Stimulated activated CD4-positive, alpha-beta T cell treated with anti-CD3 and anti-CD28 coated beads, Interleukin-15, amount 100 ng/mL, for 24 hours (primary cell): ENCODE data around the gene ERBB4.
"Not testable (repeated sequence)": the region's sequence is repeated elsewhere in the genome, so short reads cannot be mapped to it uniquely, and the experiment has no call there.

Experiments
- DNase-seq: peaks from one replicate; pipeline ENCODE4 v3.0.0-alpha.2; 2020

The ERBB4 gene

GRCh38 chr2:211665299-211665698 is 873.3 kb downstream of the ERBB4 start:
- no peak for DNase-seq

- no peak for DNase-seq
Measured at GRCh38 chr2:211664321-211664720, 874.3 kb downstream of the ERBB4 start.

GRCh38 chr2:211654211-211654780 is 884.3 kb downstream of the ERBB4 start:
- DNase-seq, result no peak

- no peak for DNase-seq
Measured at GRCh38 chr2:211652327-211652726, 886.3 kb downstream of the ERBB4 start.

- DNase-seq, result no peak
Measured at GRCh38 chr2:211649331-211649730, 889.3 kb downstream of the ERBB4 start.

- no peak for DNase-seq
Measured at GRCh38 chr2:211631503-211631902, 907.1 kb downstream of the ERBB4 start.

- no peak for DNase-seq
Measured at GRCh38 chr2:211623096-211623495, 915.5 kb downstream of the ERBB4 start.

- DNase-seq, result no peak
Measured at GRCh38 chr2:211620986-211621385, 917.6 kb downstream of the ERBB4 start.

- DNase-seq, result no peak
Measured at GRCh38 chr2:211617803-211618202, 920.8 kb downstream of the ERBB4 start.

- no peak for DNase-seq
Measured at GRCh38 chr2:211611621-211612020, 927.0 kb downstream of the ERBB4 start.

GRCh38 chr2:211611061-211611518 is 927.5 kb downstream of the ERBB4 start:
- peak; percentile 1 for DNase-seq

GRCh38 chr2:211609127-211609526 is 929.5 kb downstream of the ERBB4 start:
- no peak for DNase-seq

- DNase-seq, result no peak
Measured at GRCh38 chr2:211599146-211599545, 939.5 kb downstream of the ERBB4 start.

GRCh38 chr2:211598238-211598637 is 940.4 kb downstream of the ERBB4 start:
- no peak for DNase-seq

- not testable (repeated sequence) for DNase-seq
Measured at GRCh38 chr2:211592006-211592405, 946.6 kb downstream of the ERBB4 start.

GRCh38 chr2:211591426-211591825 is 947.2 kb downstream of the ERBB4 start:
- DNase-seq, result no peak

- no peak for DNase-seq
Measured at GRCh38 chr2:211568439-211568838, 970.2 kb downstream of the ERBB4 start.

GRCh38 chr2:211564441-211564840 is 974.2 kb downstream of the ERBB4 start:
- DNase-seq, result no peak

- no peak for DNase-seq
Measured at GRCh38 chr2:211545582-211545981, 993.0 kb downstream of the ERBB4 start.

- no peak for DNase-seq
Measured at GRCh38 chr2:211534632-211535031, 1004.0 kb downstream of the ERBB4 start.

- DNase-seq, result not testable (repeated sequence)
Measured at GRCh38 chr2:211524248-211524647, 1014.4 kb downstream of the ERBB4 start.

- DNase-seq, result no peak
Measured at GRCh38 chr2:211516537-211516936, 1022.1 kb downstream of the ERBB4 start.

- no peak for DNase-seq
Measured at GRCh38 chr2:211514049-211514448, 1024.6 kb downstream of the ERBB4 start.

GRCh38 chr2:211513446-211513845 is 1025.2 kb downstream of the ERBB4 start:
- no peak for DNase-seq

GRCh38 chr2:211512806-211513205 is 1025.8 kb downstream of the ERBB4 start:
- DNase-seq, result no peak
